A673 (cell line): ENCODE measurements around the gene ATP6V0C. TPM values are rescaled to one million over a fixed set of nuclear protein-coding genes. Genes with fewer than 3 reads are reported as not detected.
"Not testable (repeated sequence)": the region's sequence is repeated elsewhere in the genome, so short reads cannot be mapped to it uniquely, and the experiment has no call there.

ENCODE experiments used
- BruUV-seq: library from RNA; stranded (reverse); fragments of 400-500 nt; replicated peaks from 2 replicates; lab custom pipeline; 2021; lab: Mats Ljungman, UMichigan
- CTCF ChIA-PET: fragments of 300-600 bp; sonication (Branson Sonifier 250); formaldehyde crosslinking; loops from one replicate; lab custom pipeline; 2022; ENCODE audit warnings: antibody characterized with exemption; lab: Charles Lee
- POLR2A ChIA-PET: fragments of 300-600 bp; sonication (Branson Sonifier 250); formaldehyde crosslinking; loops from one replicate; lab custom pipeline; 2022; ENCODE audit warnings: antibody characterized with exemption; ENCODE audit not compliant: low non-redundant PET; lab: Charles Lee
- DNase-seq: peaks from one replicate; pipeline ENCODE4 v3.0.0-alpha.2; 2015; ENCODE audit warnings: low spot score
- H3K27ac ChIP-seq: fragments of 200-600 bp; sonication (generic); 2 replicates; pipeline ENCODE4 v1.5.1; 2016; ENCODE audit warnings: mixed run types, low read depth, mild to moderate bottlenecking, mixed read lengths, antibody characterized with exemption, low read length; ENCODE audit not compliant: poor library complexity, severe bottlenecking
- H3K27me3 ChIP-seq: fragments of 200-600 bp; sonication (generic); replicated peaks from 2 replicates; pipeline ENCODE4 v1.6.1; 2017; ENCODE audit warnings: mixed run types, low read depth, mild to moderate bottlenecking, mixed read lengths, antibody characterized with exemption, low read length; ENCODE audit not compliant: insufficient read depth, poor library complexity
- H3K36me3 ChIP-seq: fragments of 200-600 bp; sonication (generic); 2 replicates; pipeline ENCODE4 v1.6.1; 2016; ENCODE audit warnings: mixed run types, mild to moderate bottlenecking, mixed read lengths, antibody characterized with exemption, low read length; ENCODE audit not compliant: insufficient read depth, poor library complexity, severe bottlenecking
- H3K4me1 ChIP-seq: fragments of 200-600 bp; sonication (generic); 2 replicates; pipeline ENCODE4 v1.6.1; 2017; ENCODE audit warnings: mixed run types, mild to moderate bottlenecking, mixed read lengths, antibody characterized with exemption, low read length; ENCODE audit not compliant: insufficient read depth, poor library complexity, severe bottlenecking
- H3K4me3 ChIP-seq: fragments of 200-600 bp; sonication (generic); 2 replicates; pipeline ENCODE4 v1.5.1; 2016; ENCODE audit warnings: low read depth, mixed run types, mild to moderate bottlenecking, mixed read lengths, low read length; ENCODE audit not compliant: poor library complexity, severe bottlenecking
- H3K9me3 ChIP-seq: fragments of 200-600 bp; sonication (generic); 2 replicates; pipeline ENCODE4 v1.6.1; 2016; ENCODE audit warnings: mixed run types, low read depth, mild to moderate bottlenecking, mixed read lengths, antibody characterized with exemption, low read length; ENCODE audit not compliant: poor library complexity, severe bottlenecking
- EZH2 ChIP-seq: fragments of 200-600 bp; sonication (generic); IDR thresholded peaks from 2 replicates; pipeline ENCODE4 v1.6.1; 2017; ENCODE audit warnings: borderline replicate concordance, low read depth, mild to moderate bottlenecking, mixed read lengths, antibody characterized with exemption, low read length; ENCODE audit not compliant: poor library complexity, severe bottlenecking
- intact Hi-C: fragments of 100-400 bp; cut with micrococcal nuclease; formaldehyde crosslinking; loops from one replicate; pipeline ENCODE4 v1.10.0; 2022; ENCODE audit not compliant: unreplicated experiment
- total RNA-seq: library from RNA; stranded (reverse); gene quantifications from 2 replicates; pipeline ENCODE4 v1.2.3, GENCODE V29; 2021
- TF ChIP-seq, protein P1 (sequence below): fragments of 300-800, 200-600 bp; sonication (generic); conservative IDR thresholded peaks from 2 replicates; pipeline ENCODE4 v1.5.1; 2017; ENCODE audit warnings: low read depth, mild to moderate bottlenecking, antibody characterized with exemption, low read length, moderate library complexity, mixed read lengths

Gene ATP6V0C
- total RNA-seq, 1 experiment from 2014 or later = 252 TPM

DNA sequence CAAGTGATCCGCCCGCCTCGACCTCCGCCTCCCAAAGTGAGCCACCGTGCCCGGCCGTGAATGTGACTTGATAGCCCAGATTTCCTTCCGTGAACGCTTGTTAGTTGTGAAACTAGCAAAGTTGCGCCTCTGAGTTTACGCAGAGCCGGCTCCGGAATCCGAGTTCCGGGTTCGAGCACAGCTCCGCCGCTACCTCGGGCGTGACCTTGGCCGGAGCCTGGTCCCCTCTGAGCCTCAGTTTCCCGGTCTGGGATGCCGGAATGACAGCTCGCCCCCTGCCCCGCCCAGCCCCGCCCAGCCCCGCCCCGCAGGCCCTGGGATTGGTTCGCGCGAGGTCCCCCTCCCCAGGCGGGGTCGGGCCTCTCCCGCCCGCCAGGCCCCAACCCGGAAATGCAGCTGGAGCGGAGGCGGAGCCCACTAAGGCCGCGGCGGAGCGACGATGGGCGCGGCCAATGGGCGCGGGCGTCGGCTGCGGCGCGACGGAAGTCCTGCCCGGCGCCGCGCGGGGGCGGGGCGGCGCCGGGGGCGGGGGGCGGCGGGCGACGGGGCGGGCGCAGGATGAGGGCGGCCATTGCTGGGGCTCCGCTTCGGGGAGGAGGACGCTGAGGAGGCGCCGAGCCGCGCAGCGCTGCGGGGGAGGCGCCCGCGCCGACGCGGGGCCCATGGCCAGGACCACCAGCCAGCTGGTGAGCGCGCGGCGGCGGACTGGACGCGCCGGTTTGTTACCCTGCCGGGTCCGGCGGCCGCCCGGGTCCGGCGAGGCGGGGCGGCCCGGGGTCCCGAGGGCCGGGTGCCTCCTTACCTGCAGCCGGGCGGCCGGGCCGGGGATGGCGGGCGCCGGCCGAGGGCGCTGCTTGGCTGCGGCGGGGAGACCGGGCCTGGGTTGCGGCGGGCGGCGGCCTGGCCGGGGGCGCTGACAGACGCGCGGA, 24.0 kb downstream of the ATP6V0C start, which contains the start of gene PDPK1:
Gene PDPK1, plus strand, starts transcription at position 571 of the 929 bp plus-strand sequence. Its CDS starts 92 bp downstream, at position 663.
- TF ChIP-seq, protein P1, sequence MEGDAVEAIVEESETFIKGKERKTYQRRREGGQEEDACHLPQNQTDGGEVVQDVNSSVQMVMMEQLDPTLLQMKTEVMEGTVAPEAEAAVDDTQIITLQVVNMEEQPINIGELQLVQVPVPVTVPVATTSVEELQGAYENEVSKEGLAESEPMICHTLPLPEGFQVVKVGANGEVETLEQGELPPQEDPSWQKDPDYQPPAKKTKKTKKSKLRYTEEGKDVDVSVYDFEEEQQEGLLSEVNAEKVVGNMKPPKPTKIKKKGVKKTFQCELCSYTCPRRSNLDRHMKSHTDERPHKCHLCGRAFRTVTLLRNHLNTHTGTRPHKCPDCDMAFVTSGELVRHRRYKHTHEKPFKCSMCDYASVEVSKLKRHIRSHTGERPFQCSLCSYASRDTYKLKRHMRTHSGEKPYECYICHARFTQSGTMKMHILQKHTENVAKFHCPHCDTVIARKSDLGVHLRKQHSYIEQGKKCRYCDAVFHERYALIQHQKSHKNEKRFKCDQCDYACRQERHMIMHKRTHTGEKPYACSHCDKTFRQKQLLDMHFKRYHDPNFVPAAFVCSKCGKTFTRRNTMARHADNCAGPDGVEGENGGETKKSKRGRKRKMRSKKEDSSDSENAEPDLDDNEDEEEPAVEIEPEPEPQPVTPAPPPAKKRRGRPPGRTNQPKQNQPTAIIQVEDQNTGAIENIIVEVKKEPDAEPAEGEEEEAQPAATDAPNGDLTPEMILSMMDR = no peak
- no peak for TF ChIP-seq EZH2
- no peaks in the 10 kb centered on the region for H3K27me3 ChIP-seq
- H3K4me1 ChIP-seq = peaks cover 4% of the 10 kb centered on the region
- no peaks in the 10 kb centered on the region for H3K36me3 ChIP-seq
- peak within 1 kb of the TSS; percentile 58 for H3K4me3 ChIP-seq
- intact Hi-C loops = no loop called here
- peak within 1 kb of the TSS; percentile 59 for H3K27ac ChIP-seq
- ChIA-PET POLR2A (interaction anchor here (0.6 kb wide), 3 partner anchors 23 to 427 kb away, joined by 3 to 7 read pairs (median 4); partner anchors contain the start of gene SRRM2), CTCF (no interaction called here)
- BruUV-seq = no TSS peak
- no peaks in the 10 kb centered on the region for H3K9me3 ChIP-seq
- peak; percentile 98 for DNase-seq

DNA sequence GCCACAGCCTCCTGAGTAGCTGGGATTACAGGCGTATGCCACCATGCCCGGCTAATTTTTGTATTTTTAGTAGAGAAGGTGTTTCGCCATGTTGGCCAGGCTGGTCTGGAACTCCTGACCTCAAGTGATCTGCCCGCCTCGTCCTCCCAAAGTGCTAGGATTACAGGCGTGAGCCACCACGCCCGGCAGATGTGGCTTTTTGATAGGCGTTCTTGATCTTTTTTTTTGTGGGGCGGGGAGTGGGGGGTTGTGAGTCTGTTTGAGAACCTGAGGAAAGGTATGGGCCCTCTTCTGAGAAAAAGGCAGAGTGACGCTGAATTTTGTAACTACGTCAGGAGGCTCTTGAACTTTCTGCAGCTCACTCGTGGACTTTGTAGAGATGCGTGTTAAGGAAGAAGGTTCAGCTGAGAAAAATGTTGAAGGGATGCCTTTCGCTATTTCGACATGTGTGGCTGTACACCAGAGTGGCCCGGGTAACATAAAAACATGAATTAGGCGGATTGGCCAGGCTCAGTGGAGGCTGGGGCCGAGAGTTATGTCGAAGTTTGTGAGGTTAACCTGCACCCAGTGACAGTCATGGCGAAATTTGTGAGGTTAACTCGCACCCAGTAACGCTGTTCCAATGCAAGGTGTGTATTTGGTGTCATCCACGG, 25.6 kb downstream of the ATP6V0C start:
- CTCF ChIA-PET, intact Hi-C loops, H3K4me1 ChIP-seq, H3K4me3 ChIP-seq, H3K27me3 ChIP-seq, H3K36me3 ChIP-seq, H3K9me3 ChIP-seq, DNase-seq, POLR2A ChIA-PET, BruUV-seq, H3K27ac ChIP-seq: not testable (repeated sequence)

DNA sequence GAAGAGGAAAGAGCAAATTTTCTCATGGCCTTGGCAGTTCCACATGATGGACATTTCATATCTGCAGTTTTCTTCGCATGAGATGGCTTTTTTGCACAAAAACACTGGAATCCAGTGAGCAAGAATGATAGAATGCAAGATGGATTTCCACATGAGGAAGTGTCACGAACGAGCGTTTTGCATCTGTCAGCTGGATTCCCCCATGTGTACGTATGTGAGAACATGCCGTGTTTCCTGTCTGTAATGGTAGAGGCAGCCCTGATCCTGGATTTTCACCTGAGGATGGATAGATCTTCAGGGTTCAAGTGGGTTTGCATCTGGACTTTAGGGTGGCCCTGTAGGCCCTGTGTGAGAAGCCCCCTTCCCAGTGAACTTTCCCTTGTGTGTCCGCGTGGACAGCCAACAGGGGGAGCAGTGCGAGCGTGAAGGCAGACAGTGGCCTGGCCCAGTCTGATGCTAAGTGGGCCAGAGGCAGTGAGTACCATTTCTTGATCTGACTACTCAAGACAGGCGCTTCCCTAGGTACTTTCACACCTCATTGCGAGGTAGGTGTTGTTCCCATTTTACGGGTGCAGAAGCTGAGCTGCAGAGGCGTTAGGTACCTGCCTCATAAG, 26.2 kb downstream of the ATP6V0C start:
- CTCF ChIA-PET, POLR2A ChIA-PET: not testable (repeated sequence)

DNA sequence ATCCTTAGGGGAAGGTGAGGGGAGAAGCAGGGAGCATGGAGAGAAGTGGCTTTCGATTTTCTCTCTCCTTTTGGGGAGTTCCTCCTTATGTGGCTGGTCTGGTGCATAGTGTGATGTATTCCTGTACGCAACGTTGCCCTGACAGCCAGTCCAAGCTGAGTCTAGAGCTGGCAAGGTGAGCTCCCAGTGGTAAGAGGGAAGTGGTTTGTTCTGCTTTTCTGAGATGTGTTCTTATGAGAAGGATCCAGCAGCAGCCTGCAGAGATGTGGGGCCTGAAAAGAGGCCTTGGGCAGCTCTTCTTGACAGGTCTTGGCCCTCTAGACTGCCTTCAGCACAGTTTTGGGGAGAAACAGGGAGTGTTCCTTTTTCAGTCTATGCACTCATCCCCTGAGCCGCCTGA, 27.2 kb downstream of the ATP6V0C start:
- POLR2A ChIA-PET, H3K4me1 ChIP-seq, H3K27ac ChIP-seq, CTCF ChIA-PET, H3K36me3 ChIP-seq, H3K4me3 ChIP-seq, H3K9me3 ChIP-seq, BruUV-seq, DNase-seq, intact Hi-C loops, H3K27me3 ChIP-seq: not testable (repeated sequence)

More for the DNA sequence above, 26.2 kb downstream of the ATP6V0C start:
- BruUV-seq, H3K4me3 ChIP-seq, H3K27ac ChIP-seq, H3K36me3 ChIP-seq, DNase-seq, H3K4me1 ChIP-seq, H3K9me3 ChIP-seq, H3K27me3 ChIP-seq, intact Hi-C loops: not testable (repeated sequence)
- TF ChIP-seq, protein P1 = peak; percentile 41

DNA sequence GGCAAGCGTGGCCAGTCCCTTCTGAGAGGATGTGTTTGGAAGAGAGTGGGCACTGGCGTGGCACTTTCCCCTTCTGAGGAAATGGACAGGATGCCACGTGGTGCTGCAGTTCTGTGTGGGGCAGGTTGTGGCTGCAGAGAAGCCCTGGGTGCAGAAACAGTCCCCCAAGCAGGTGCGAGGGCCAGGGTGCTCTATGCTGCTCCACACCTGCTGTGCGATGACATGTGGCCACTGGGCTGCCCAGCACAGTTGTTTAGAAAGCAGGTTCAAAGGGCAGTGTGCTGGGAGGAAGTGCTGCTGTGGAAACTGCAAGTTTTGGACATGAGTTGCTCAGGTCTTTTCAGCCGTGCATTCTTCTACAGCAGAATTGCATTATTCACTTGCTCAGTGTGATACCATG, 27.7 kb downstream of the ATP6V0C start:
- H3K36me3 ChIP-seq, POLR2A ChIA-PET, intact Hi-C loops, H3K9me3 ChIP-seq, H3K27me3 ChIP-seq, H3K27ac ChIP-seq, CTCF ChIA-PET, BruUV-seq, H3K4me3 ChIP-seq, H3K4me1 ChIP-seq, DNase-seq: not testable (repeated sequence)
